NCI-H1417 treated with DMSO at 0.1 percent for 48 hours (cell line): Measurements from ENCODE around the gene TANC1.
"Not testable (repeated sequence)": the region's sequence is repeated elsewhere in the genome, so short reads cannot be mapped to it uniquely, and the experiment has no call there.

Source experiments
- DNase-seq: peaks from one replicate; lab custom pipeline; 2025; lab: John Stamatoyannopoulos, UW

TANC1 gene

DNA sequence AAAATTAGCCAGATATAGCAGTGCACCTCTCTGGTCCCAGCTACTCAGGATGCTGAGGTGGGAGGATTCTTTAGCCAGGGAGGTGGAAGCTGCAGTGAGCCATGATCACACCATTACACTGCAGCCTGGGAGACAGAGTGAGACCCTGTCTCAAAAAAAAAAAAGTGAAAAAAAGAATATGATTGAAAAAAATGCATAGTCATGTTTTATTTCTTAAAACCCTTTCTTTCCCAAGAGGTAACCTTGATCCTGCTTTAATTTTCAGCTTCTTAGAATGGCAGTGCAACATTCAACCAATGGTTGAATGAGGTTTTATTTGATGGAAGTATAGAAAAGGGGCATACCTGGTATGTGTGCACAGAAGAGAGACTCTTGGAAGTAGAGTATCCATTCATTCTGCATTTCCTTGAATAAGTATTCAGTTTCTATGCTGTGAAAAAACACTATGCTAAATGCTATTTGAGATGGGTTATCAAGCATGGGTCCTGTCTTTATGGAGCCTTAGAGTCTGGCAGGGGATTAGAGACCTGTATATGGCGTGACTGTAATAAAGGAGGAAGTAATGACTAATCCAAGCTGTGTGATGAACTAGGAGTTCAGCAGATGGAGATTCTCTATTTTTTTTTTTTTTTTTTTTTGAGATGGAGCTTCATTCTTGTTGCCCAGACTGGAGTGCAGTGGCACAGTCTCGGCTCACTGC lies 171.8 kb downstream of the TANC1 start:
- no peak for DNase-seq

DNA sequence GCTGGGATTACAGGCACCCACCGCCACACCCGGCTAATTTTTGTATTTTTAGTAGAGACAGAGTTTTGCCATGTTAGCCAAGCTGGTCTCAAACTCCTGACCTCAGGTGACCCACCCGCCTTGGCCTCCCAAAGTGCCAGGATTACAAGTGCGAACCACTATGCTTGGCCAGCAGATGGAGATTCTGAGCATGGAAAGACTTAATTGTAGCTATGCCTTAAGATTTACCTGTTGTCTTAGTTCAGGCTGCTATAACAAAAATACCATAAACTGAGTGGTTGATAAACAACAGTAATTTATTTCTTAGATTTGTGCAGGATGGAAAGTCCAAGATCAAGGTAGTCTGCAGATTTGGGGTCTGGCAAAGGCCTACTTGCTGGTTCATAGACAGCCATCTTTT lies 172.4 kb downstream of the TANC1 start:
- DNase-seq, result not testable (repeated sequence)

DNA sequence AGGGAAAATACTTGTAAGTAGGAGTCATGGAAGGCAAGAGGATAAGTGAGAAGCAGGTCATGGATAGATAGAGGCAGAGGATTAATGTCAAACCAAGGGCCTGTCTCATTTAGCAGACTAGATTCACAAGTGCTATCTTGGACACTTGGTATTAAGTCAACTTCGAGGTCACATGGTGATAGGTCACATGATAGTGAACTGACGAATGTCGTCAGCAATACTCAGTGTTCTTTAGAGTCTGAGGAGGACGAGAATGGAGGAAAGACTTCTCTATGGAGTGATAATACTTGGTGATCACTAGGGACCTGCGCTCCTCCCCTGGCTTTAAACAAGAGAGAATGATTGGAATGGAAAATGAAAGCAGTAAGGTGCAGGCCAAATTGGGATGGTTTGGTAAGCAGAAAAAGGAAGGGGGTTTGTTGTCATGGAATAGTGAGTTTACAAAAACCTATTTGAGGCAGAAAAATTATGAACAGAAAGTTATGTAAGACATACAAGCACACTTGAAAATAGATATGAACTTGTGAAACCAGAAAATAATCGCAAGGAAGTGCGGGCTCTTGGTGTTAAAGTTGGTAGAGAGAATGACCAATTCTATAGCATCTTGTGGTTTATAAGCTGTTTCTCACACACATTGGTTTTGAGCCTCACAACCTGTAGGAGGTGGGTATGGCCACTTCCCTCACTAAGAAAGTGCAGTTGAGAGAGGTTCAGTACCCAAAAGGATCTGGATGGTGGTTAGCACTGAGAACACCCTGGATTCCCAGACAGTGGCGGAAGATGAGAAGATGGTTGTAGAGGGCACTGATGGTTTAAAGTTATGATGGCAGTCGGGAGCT lies 176.6 kb downstream of the TANC1 start:
- no peak for DNase-seq

DNA sequence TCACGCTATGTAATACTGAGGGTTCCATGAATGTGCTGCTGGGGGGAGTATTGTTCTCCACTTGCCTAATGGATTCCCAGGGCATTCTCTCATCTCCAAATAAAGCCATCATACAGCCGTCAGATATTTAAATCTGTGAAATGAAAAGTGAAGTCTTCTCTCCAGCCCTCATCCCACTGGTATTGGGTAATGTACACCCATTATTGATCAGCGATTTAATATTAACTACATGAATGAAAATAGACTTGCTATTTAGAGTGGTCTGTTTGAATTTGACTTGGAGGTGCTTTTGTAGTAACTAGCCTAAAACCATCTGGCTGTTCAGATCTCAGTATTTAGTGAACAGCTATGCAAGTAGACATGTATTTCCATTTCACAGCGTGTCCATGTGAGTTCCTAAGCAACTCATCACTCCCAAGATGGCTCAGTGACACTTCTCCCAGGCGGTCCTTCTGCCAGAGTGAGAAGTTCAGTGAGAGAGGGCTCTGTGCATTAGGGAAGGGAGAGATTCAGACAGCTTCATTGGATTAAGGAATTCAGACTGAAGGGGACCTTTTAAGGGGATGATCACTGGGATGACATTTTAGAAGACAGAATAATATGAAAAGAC lies 177.4 kb downstream of the TANC1 start:
- DNase-seq, result no peak

DNA sequence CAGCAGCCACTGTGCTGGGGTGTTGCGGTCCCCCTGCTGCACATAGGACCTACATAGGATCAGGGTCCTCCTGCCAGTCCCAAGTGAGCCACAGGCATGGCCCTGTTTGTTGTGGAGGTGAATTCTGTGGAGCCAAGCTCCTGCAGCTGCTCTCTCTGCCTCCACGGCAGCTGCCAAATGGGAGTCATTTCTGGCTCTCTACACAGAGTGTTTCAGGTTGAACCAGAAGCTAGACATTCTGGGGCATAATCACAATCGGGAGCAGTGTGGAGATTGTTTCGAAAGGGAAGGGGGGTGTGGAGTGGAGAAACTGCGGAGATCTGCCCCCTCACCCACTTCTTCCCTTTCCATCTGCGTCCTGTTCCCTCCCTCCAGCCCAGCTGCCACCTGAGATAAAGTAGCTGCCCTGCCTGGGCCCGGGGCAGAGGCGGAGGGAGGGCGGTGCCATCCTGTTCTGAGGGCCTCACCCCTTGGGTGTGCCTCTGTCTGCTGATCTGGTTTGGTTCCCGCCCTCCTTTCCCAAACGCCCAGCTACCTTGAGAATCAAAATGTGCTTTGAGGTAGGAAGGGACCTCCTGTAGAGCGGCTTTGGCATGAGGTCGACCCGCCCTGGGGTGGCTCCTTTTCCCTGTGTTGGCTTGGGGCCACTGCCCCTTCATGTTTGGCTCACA lies 178.7 kb downstream of the TANC1 start:
- DNase-seq, result no peak

DNA sequence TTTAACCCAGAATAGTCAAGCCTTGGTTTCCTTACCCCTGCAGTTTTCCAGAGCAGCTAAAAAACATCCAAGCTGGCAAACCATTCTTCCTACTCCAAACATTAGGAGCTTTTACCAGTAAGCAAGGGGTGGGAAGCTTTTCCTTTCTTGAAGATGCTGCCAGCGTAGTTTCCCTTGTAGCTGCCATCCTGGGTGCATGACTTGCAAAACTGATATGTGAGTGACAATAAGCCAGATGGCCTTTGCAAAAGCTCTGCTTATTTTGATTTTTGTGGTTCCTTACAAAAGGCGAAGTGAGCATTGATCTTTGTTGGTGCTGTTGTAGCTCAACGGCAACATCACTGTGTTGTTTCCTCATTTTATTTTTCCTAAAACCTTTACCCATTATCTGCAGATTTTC lies 179.2 kb downstream of the TANC1 start:
- DNase-seq, result no peak

DNA sequence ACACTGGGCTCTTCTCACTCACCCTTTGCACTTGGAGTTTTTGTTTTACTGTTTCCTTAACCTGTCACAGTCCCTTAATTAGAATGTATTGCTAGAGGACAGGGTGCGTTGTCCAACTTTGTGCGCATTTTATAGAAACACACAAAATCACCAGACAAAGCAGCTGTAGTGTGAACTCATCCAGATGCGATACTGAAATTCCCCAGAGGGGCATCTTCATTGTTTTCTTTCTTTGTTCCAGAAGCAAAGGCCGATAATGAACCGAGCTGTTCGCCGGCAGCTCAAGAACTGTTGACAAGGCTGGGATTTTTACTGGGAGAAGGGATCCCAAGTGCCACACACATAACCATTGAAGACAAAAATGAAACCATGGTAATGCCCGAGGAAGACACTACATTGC lies 180.5 kb downstream of the TANC1 start:
- DNase-seq, result no peak

DNA sequence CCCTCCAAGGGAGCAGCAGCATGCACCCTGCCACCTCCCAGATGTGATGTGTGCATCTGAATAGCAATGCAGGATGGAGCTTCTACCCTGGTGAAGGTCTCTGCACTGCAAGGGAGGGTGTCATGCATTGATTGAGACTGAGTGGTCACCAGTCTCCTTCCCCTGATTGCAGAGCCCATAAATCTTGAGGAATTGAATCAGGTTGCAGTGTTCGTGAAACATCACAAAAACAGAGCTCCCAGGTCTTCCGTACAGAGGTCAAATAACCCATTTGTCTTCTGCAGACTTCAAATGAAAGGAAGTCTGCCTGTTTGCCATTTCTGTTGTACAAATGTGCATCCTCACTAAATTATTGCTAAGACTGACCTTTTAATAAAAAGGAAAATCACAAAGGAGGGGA lies 181.3 kb downstream of the TANC1 start:
- DNase-seq, result no peak

DNA sequence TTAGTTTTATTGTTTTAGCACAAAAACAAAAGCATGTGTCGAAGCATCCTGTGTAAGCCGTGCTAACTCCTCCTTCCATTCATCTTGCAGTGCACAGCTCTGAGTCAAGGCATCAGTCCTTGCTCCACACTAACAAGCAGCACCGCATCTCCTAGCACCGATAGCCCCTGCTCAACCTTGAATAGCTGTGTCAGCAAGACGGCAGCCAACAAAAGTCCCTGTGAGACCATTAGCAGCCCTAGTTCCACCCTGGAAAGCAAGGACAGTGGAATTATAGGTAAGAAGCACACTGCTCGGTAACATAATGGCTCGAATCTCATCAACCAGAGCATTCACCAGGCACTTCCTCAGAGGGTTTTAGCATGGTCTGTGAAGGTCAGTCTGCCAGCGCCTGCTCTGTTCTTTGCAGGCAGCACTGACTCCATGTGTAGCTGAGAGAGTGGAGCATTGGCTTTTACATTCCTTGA lies 181.9 kb downstream of the TANC1 start:
- no peak for DNase-seq

DNA sequence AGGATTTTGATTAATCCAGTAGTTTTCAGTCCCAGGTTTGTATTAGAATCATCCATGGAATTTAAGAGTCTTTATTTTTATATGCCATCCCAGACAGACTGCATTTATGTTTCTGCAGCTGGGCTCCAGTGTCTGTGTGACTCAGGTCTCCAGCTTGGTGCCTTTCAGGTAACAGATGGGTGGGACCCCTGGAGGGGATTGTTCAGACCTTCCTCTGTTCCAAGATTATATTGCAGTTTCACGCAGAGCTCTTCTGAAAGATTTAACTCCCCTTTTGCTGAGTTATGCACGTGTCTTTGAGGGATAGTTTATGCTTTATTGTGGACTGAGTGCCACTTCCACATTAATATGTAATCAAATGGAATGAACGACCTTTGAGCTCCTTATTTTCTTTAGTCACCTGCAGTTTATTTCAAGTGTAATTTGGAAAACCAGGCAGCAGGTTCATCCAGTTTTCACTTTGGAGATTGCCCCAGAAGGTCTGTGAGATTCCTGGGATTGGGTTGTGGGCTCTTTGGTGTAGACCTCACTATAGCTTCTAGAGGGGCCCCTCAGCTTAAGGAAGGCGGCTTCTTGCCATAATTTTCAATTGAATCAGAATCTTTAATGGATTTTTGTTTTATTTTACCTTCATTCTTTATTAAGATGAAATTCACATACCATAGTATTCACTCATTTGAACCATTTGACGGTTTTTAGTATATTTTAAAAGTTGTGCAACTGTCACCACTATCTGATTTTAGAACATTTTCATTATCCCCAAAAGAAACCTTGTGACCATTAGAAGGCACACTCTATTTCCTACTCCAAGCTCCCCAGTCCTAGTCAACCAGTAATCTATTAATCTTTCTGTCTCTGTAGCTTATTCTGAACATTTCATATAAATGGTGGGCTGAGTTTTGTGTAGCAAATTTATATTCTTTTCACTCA lies 183.0 kb downstream of the TANC1 start:
- DNase-seq, result no peak

DNA sequence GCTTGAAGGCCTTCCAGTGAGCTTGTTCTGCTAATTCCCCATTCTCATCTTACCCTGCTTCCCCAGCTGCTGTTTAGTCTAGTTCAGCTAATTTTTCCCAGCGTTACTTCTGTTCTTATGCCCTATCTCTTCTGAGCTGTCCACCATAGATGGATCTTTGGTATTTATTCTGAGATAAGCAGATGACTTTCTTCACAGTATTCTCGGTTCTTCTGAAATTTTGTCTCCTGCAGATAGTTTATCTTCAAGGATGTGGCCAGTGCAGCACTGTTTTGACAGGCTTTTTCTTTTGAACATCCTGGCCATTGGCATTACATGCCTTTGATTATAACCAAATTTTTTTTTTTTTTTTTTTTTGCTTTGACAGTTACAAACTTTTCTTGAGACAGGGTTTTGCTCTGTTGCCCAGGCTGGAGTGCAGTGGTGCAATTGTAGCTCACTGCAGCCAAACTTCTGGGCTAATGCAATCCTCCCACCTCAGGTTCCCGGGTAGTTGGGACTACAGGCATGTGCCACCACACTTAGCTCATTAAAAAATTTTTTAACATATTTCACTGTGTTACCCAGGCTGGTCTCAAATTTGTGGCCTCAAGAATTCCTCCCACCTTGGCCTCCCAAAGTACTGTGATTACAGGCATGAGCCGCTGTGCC lies 183.8 kb downstream of the TANC1 start:
- no peak for DNase-seq

DNA sequence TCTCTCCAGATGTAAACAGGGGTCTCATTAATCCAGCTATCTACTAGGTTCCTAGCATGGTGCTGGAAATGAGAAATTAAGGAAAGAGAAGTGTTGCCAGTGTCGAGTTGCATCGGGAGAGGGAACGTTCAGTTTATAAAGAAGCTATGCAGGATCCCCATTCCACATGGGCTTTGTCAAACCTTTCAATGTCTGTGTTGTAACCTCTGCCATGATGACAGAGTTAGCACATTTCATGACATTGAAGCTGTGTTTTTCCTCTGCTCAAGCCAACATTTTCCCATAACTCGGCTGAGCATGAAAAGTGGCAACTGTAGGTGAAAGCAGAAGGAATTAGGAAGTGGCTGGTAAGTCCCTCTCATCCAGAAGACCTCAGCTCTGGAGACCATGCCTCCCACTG lies 184.6 kb downstream of the TANC1 start:
- DNase-seq, result no peak

DNA sequence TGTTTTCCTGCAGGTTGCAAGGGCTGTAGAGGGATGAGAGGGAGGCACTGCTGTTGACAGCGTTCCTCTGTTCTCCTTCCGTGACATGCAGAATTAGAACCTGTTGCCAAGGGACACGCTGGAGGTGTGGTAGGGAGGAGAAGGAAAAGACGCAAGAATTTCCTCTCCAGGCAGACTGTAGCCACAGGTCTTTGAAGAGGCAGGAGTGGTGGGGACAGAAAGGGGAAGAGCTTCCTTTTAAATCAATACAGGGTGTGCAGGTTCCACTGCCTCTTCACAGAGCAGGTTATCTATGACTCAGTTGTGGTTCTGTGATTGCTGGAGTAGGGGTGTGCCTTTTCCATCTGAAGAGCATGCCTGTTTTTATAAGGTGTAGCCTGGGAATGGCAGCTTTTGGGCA lies 185.0 kb downstream of the TANC1 start:
- DNase-seq, result no peak

DNA sequence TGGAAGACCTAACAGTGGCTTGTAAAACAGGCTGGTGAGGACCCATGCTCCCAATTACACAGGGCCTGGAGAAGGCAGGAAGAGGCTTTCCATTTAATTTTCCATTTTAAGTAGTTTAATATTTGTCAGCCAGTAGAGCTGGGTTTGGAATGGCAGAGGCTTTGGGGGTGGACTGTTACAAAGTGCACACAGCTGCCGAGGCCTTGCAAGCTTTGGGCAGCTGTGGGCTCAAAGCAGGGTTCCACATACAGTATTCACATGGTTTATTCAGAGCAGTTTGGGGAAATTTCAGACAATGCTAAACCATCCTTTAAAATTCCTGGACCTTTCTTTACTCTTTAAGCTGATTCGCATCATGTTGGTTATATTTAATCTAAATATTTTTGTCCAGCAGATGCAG lies 185.5 kb downstream of the TANC1 start:
- DNase-seq, result no peak

DNA sequence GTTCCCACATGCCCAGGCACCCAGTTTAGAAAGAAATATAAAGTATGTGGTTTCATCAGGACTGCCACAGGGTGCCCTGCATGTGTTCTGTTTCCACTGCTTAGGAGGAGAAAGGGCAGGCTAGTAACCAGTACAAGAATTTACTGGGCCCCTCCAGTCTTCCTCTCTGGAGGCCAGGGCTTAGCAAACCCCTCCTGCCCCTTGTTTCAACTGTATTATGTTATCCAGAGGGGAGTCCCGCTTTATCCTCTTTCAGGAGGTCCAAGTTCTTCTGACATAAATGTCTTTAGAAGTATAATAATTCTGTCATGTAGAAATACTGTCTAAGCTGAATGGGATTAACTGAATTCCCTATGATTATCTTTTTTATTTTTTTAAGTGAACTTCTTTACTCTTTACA lies 185.9 kb downstream of the TANC1 start:
- no peak for DNase-seq

DNA sequence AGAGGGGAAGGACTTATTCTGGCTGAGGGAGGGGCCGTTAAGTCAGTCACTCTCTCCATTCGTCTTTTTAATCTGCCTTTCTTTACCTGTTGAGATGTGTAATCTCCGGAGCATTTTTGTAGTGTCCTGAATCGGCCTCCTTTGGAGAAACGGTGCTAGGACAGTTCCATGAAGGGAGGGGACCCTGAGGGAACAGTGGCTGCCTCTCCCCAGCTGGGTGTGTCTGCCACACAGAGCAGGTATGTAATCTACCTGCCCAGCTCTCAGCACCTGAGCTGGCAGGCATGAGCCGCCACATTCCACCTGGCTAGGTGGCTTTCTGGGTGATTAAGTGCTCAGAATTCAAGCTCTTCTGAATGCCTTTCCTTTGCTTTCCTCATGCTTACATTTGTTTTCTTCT lies 186.9 kb downstream of the TANC1 start:
- no peak for DNase-seq

DNA sequence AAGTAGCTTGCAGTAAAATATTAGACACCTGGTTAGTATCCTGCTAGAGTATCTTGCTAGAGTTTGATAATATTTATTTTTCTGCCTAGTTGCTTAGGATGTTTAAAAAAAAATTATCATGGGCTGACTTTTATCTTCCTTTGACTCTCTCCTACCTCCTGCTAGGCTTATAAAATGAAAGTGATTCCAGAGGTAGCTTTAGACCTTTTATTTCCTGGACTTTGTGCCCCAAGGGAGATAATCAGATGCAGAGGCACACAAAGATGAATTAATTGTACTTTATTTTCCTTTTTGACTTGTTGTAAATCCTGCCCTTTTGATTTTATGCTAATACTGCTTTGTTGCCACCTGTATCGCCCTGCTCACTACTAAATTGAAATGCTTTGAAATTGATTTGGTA lies 187.4 kb downstream of the TANC1 start:
- DNase-seq, result no peak

DNA sequence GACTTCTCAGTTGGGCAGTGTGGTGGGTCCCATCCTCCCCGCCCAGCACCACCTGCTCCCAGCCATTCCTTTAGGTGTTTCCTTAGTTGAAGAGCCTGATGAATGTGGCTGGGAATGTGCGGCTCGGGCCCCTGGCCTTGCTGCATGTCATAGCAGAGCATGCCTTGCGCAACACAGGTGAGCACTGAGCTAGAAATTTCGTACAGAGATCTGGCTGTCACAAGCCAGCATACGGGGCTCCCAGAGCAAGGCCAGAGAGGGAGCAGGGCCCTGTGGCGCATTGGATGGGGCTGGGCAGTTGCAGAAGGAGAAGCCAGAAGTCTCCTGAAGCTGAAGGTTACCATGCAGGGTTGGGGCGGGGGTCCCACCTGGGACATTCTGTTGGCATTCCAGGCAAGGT lies 188.4 kb downstream of the TANC1 start:
- no peak for DNase-seq

DNA sequence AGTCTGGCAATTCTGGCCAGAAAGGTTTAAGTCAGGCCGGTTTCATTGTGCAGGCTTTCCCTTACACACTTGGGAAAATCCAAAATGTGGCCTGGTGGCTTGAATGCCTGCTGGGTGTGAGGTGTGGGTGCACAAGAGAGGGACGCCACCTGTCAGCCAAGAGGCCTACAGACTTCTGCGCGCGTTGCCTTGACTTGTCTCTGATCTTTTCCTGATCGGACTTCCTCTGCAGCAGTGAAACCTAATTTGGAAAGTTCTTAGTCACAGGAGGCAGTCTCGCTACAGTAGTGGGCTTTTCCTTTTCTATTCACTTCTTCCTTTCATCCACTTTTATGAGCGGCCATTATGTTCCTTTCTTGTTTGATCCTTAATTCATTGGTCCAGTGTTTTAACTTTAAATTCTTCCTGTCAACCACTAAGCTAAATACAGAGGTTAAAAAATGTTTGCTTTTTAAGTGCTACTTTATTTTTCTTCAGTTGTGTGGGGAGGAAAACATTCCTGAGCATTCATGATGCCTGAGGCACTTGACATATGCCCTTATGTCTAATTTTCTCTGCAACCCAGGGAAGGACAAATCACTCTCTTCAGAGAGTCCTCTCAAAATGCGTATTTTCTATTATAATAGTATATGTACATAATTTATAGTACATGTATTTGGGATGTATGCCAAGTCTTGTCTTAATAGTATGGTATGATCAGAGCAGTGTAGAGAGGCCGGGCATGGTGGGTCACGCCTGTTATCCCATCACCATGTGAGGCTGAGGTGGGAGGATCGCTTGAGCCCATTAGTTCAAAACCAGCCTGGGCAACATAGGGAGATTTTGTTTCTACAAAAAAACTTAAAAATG lies 189.1 kb downstream of the TANC1 start:
- no peak for DNase-seq

DNA sequence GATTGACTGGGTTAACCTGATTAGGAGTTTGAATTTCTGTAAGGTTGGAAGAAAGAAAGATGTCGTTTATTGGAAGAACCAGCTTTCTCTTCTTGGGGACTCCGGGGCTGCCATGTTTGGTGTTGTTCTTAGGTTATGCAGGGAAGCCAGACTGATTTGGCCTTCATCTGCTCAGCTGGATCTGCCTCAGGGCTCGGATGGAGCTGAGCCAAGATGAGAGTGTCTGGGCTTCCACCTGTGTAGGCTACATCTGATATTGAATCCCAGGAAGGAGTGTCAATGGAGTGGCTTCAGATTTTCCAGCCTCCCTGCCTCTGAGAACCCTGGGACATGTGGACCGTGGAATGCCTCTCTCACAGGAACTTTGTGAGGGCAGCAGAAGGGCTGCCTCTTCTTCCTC lies 192.0 kb downstream of the TANC1 start:
- no peak for DNase-seq
